ENCODE results near the gene GABRD. TPM values are rescaled to one million over a fixed set of nuclear protein-coding genes. Genes with fewer than 3 reads are reported as not detected.

GABRD gene
- total RNA-seq, 8 experiments from 2014 or later = 0.16 to 2.7 (median 0.46) TPM; not detected in 1

DNA sequence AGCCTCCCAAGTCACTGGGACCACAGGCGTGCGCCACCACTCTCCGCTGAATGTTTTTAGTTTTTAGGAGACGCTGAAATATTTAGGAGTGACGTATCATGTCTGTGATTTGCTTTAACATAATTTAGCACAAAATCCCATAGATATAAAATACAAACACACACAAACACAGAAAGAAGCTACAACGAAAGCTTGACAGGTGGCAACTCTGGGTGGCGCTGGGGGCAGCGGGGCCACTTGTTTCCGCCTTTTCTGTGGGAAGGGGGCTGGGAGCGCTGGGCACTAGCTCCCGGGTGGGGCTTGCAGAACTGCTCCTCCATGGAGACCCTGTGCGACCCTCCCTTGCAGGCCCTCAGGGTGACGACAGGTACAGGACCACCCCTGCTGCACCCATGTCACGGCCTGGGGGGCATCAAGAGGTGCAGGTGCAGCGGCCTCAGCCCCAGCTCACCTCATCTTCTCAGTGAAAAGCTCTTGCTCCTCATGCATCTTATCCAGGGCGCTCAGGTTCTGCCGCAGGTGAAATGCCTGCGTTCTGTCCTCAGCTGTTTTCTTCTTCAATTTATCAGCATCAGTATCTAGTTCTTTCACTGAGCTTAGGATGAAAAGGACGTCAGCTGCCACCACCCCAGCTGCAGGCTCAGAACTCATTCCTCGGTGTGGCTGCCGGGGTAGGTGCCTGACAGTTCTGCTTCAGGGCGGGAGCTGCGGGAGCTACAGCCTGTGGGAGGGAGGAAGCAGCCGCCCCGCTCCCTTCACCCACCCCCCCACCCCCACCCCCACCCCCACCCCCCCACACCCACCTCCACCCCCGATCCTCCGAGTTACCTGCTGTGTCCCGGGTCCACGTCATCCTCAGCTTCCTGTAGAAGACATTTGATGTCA, 30.8 kb upstream of the GABRD start:
- Histone ChIP-seq H3K4me1 (replicated peaks in 1 of 2) (peaks cover 18 to 32% of the 10 kb centered on the region in 2 donors), H3K27ac (no peak overlapping the region), H3K4me3 (no peak overlapping the region)
- 83 to 100% (median 95%) methylated on average over 1 to 15 of the region's 29 CpGs; no CpG with 5 or more reads in 4 of the 10 experiments for WGBS, 10 experiments
- ATAC-seq (replicated peaks in 6 of 8) = no peak
- in situ Hi-C loops (cut with MboI; ENCODE audit: low pct_unique_long_range_greater_than_20kb in 2 of 9, low sequenced_read_pairs in 9 of 9, unreplicated experiment in 9 of 9) = no loop called here

DNA sequence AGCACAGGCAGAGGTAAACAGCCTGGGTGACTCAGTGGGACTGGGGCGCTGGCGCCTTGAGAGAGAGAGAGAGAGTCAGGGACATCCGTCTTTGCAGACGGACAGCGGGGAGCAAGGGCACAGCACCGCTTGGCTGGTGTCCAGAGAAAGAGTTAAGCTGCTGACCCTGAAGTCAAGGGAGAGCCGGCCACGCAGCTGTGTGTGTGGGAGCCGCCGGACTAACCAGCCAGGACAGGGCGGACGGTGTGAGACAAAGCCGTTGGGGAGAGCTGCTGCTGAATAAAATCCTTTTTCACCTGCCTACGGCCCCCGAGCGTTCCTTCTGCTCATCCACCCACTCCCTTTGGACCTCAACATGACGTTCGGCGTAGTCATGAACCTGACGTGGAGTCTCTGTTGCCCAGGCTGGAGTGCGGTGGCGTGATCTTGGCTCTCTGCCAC, 30.0 kb upstream of the GABRD start:
- no peak overlapping the region for H3K4me3 ChIP-seq
- ATAC-seq (replicated peaks in 6 of 8) = peak in 5 of 8 experiments; percentile 64 to 88 (median 74)
- in situ Hi-C loops (cut with MboI; ENCODE audit: low pct_unique_long_range_greater_than_20kb in 2 of 9, low sequenced_read_pairs in 9 of 9, unreplicated experiment in 9 of 9) = no loop called here
- WGBS, 10 experiments = 26 to 77% (median 60%) methylated on average over 5 to 16 of the region's 22 CpGs; no CpG with 5 or more reads in 2 of the 10 experiments
- H3K27ac ChIP-seq = peak overlapping the region in 1 of 2 donors; percentile 11
- H3K4me1 ChIP-seq (replicated peaks in 1 of 2) = peaks cover 18 to 29% of the 10 kb centered on the region in 2 donors

DNA sequence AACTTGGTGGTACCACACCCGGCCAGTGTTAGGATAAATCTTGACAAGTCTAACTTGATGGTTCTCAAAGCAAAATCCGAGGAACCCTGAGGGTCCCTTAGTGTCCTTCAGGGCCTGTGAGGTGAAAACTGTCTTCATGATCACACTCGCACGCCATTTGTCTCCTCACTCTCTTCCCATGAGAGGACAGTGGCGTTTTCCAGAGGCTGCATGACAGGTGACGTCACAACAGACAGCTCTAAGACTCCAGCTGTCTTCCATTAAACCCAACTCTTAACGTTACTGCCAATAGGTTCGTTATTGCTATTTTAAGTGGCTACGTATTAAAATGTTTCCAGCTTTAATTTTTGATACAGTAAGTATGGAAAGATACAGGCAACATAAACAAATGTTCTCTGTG, 29.4 kb upstream of the GABRD start:
- ATAC-seq (replicated peaks in 6 of 8) = peak in 3 of 8 experiments; percentile 10 to 32 (median 20)
- Histone ChIP-seq H3K4me1 (replicated peaks in 1 of 2) (peaks cover 18 to 29% of the 10 kb centered on the region in 2 donors), H3K27ac (peak overlapping the region in 1 of 2 donors; percentile 11), H3K4me3 (no peak overlapping the region)
- WGBS, 10 experiments = 0 to 100% (median 88%) methylated on average over 2 to 8 of the region's 9 CpGs; no CpG with 5 or more reads in 1 of the 10 experiments
- in situ Hi-C loops (cut with MboI; ENCODE audit: low pct_unique_long_range_greater_than_20kb in 2 of 9, low sequenced_read_pairs in 9 of 9, unreplicated experiment in 9 of 9) = no loop called here

DNA sequence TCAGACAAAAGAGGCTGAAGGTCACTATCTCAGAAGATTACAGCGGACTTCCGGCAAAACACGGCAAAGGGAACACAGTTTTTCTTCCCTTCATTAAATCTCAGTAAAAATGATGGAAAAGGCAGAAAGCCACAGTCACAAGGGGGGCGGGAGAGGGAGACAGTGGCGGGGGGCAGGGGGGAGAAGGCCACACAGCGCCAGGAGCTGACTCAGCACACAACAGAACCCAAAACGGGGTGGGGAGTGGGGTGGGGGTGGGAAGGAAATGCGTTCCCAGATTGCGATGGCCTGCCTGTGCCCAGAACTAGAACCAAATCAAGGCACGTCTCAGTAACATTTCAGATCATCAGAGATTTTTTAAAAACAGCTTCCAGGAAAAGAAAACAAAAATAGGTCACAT, 28.9 kb upstream of the GABRD start:
- 5 to 70% (median 45%) methylated on average over 1 to 7 of the region's 10 CpGs; no CpG with 5 or more reads in 2 of the 10 experiments for WGBS, 10 experiments
- Histone ChIP-seq H3K27ac (no peak overlapping the region), H3K4me1 (replicated peaks in 1 of 2) (peaks cover 18 to 29% of the 10 kb centered on the region in 2 donors), H3K4me3 (no peak overlapping the region)
- ATAC-seq (replicated peaks in 6 of 8) = peak in 5 of 8 experiments; percentile 15 to 67 (median 58)
- in situ Hi-C loops (cut with MboI; ENCODE audit: low pct_unique_long_range_greater_than_20kb in 2 of 9, low sequenced_read_pairs in 9 of 9, unreplicated experiment in 9 of 9) = no loop called here

DNA sequence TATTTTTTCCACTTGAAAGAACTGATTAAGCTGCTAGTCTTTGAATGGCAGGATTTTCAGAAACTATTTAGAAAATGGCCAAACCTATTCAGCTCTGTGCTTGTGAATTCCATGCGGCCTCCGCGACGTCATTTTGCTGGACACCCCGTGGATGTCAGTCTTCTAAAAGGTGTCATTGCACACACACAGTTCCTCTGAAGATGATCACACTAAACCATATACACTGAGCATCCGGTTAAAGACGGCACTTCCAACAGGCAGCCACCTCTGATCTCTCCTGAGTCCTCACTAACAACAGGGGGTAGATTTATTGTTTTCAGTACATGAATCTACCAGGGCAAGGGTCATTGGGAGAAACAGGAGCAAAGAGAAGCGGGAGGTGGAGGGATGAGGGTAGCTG, 24.6 kb upstream of the GABRD start:
- H3K27ac ChIP-seq = no peak overlapping the region
- peaks cover 10 to 12% of the 10 kb centered on the region in 2 donors for H3K4me1 ChIP-seq (replicated peaks in 1 of 2)
- 21 to 86% (median 65%) methylated on average over 3 to 8 of the region's 8 CpGs; no CpG with 5 or more reads in 2 of the 10 experiments for WGBS, 10 experiments
- in situ Hi-C loops (cut with MboI; ENCODE audit: low pct_unique_long_range_greater_than_20kb in 2 of 9, low sequenced_read_pairs in 9 of 9, unreplicated experiment in 9 of 9) = no loop called here
- peak in 4 of 8 experiments; percentile 11 to 35 (median 22) for ATAC-seq (replicated peaks in 6 of 8)
- H3K4me3 ChIP-seq = no peak overlapping the region

DNA sequence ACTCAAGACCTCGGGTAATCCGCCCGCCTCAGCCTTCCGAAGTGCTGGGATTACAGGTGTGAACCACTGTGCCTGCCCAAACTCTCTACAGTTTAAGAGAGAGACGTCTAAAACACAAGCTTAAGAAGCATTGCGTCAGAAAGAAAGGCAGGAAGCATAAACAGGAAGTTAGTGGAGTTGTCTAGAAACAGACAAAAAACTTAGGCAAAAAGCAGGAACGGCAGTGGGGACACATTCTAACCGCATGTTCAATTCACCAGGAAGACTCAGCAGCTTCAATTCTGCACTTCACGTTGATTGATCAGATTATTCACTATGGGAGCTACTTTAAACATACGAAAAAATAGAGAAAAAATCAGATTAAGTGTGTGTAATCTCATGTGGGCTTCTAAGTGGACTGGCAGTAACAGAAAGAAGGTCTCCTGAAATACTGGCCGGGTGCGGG, 22.9 kb upstream of the GABRD start:
- ATAC-seq (replicated peaks in 6 of 8) = no peak
- no peak overlapping the region for H3K27ac ChIP-seq
- 45 to 92% (median 80%) methylated on average over 5 to 12 of the region's 12 CpGs; no CpG with 5 or more reads in 1 of the 10 experiments for WGBS, 10 experiments
- no peak overlapping the region for H3K4me3 ChIP-seq
- in situ Hi-C loops (cut with MboI; ENCODE audit: low pct_unique_long_range_greater_than_20kb in 2 of 9, low sequenced_read_pairs in 9 of 9, unreplicated experiment in 9 of 9) = no loop called here
- no peaks in the 10 kb centered on the region for H3K4me1 ChIP-seq (replicated peaks in 1 of 2)

DNA sequence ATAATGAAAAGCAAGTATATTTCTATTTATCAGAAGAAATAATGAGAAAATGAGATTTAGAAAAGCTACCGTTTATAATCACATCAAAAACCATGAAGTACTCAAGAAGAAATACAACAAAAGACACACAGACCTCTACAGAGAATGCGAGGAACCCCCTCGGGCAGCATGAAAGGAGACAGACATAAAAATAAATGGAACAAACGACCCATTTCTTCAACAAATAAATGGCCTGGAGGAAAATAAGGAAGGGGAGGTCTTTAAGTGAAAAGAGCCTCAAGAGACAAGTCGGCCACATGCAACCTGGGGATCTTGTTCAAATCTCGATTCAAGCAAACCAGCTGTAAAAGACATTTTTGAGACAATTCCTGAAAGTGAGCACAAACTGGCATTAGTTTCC, 21.6 kb upstream of the GABRD start:
- Histone ChIP-seq H3K27ac (no peak overlapping the region), H3K4me3 (no peak overlapping the region), H3K4me1 (replicated peaks in 1 of 2) (peaks cover 0 to 3% of the 10 kb centered on the region in 2 donors)
- WGBS, 10 experiments = 41 to 77% (median 49%) methylated on average over 4 to 6 of the region's 6 CpGs
- ATAC-seq (replicated peaks in 6 of 8) = no peak
- in situ Hi-C loops (cut with MboI; ENCODE audit: low pct_unique_long_range_greater_than_20kb in 2 of 9, low sequenced_read_pairs in 9 of 9, unreplicated experiment in 9 of 9) = no loop called here

DNA sequence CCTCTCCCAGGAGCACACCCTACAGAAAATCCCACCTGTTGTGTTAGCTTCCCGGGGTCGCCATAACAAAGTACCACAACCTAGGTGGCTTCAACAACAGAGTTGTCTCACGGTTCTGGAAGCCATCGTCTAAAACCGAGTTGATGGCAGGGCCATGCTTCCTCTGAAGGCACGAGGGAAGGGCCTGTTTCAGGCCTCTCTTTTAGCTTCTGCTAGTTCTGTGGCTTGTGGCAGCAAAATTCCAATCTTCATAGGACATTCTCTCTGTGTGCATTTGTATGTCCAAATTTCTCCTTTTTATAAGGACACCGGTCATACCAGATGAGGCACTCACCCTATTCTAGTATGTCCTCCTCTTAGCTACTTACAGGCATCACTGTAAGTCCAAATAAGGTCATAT, 18.7 kb upstream of the GABRD start:
- in situ Hi-C loops (cut with MboI; ENCODE audit: low pct_unique_long_range_greater_than_20kb in 2 of 9, low sequenced_read_pairs in 9 of 9, unreplicated experiment in 9 of 9) = loop anchor here in 1 of 9 experiments (10.0 kb wide), 1 partner anchor 64 kb away; no protein-coding TSS in a partner anchor
- no peak for ATAC-seq (replicated peaks in 6 of 8)
- Histone ChIP-seq H3K27ac (no peak overlapping the region), H3K4me3 (no peak overlapping the region), H3K4me1 (replicated peaks in 1 of 2) (peaks cover 7 to 15% of the 10 kb centered on the region in 2 donors)
- 0 to 91% (median 87%) methylated on average over 1 to 7 of the region's 7 CpGs; no CpG with 5 or more reads in 4 of the 10 experiments for WGBS, 10 experiments

DNA sequence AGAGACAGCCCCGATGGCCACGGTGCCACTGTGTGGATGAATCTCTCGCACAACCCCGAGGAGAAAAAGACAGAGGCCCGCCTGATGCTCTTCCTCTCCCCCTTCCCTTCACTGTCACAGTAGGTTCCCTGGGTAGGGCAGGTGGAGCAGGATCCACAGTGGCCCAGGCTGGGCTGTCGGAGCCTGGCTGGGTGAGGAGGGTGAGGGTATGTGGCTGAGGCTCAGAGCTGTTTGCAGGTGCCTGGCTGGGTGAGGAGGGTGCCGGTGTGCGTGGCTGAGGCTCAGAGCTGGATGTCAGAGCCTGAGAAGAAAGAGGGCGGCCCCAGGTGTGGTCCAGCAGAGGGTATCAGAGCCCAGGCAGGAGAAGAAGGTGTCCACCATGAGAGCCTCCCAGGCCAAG, 18.3 kb upstream of the GABRD start:
- Histone ChIP-seq H3K27ac (no peak overlapping the region), H3K4me1 (replicated peaks in 1 of 2) (peaks cover 7 to 15% of the 10 kb centered on the region in 2 donors), H3K4me3 (no peak overlapping the region)
- in situ Hi-C loops (cut with MboI; ENCODE audit: low pct_unique_long_range_greater_than_20kb in 2 of 9, low sequenced_read_pairs in 9 of 9, unreplicated experiment in 9 of 9) = loop anchor here in 1 of 9 experiments (10.0 kb wide), 1 partner anchor 64 kb away; no protein-coding TSS in a partner anchor
- 20 to 100% (median 83%) methylated on average over 1 to 7 of the region's 9 CpGs; no CpG with 5 or more reads in 2 of the 10 experiments for WGBS, 10 experiments
- no peak for ATAC-seq (replicated peaks in 6 of 8)

DNA sequence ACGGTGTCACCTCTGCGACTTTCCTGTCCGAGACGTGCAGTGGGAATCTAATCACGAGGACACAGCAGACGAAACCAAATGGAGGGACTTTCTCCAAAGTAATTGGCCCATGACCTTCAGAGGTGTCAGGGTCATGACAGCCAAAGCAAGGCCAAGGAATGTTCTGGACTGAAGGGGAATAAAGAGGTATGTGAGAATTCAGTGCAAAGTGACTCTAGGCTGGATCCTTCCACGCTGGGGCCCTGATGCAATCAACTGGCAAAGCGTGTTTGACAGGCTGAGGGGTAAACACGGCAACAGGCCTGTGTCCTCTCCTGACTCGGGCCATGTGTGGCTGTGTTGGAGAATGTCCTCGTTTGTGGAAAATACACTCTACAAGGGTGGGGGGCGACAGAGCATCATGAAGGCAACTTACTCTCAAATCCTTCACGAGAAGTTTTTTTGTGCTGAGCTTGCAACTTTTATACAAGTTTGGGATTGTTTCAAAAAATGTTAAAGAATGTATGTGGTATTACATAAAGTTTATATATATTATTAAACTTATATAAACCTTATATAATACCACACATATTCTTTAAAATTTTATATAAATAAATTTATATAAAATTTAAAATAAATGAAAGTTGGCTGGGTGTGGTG, 17.3 kb upstream of the GABRD start:
- Histone ChIP-seq H3K4me3 (no peak overlapping the region), H3K4me1 (replicated peaks in 1 of 2) (peaks cover 7 to 15% of the 10 kb centered on the region in 2 donors), H3K27ac (no peak overlapping the region)
- 10 to 87% (median 76%) methylated on average over 1 to 12 of the region's 13 CpGs; no CpG with 5 or more reads in 2 of the 10 experiments for WGBS, 10 experiments
- in situ Hi-C loops (cut with MboI; ENCODE audit: low pct_unique_long_range_greater_than_20kb in 2 of 9, low sequenced_read_pairs in 9 of 9, unreplicated experiment in 9 of 9) = loop anchor here in 1 of 9 experiments (10.0 kb wide), 1 partner anchor 63 kb away; no protein-coding TSS in a partner anchor
- ATAC-seq (replicated peaks in 6 of 8) = no peak

DNA sequence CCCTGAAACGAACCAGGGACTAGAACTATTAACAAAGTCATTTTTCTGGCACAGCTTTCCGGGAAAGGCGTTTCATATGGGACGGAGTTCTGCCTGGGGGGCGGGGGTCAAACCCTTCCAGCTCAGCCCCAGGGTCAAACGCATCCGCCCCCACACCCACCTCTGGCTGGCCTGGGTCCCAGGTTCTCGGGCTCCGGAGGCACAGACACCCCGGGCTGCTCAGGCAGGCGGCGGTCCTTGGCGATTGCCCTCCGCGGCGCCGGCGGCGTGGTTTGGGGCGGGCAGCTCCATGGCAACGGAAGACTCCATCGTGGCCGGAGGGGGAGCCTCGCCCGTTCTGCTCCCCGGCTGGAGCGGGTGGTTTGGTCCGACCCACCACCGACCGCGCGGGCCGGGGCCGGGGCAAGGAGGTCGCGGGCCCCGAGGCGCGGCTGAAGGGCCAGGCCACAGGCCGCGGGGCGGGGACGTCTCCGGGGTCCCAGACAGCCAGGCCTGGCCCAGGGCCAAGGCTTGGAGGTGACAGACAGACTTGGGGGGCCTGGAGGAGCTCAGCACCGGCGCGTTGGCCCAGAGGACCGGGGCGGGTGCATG, 15.5 kb upstream of the GABRD start, which contains the start of gene CFAP74:
Gene CFAP74 (minus strand): TSS at position 246 of the 591 bp plus-strand sequence. CDS start 12,830 bp downstream, outside the sequence.
- no peak within 1 kb of the TSS for H3K27ac ChIP-seq
- peaks cover 7 to 15% of the 10 kb centered on the region in 2 donors for H3K4me1 ChIP-seq (replicated peaks in 1 of 2)
- H3K4me3 ChIP-seq = peak within 1 kb of the TSS; percentile 16 to 36 (median 22)
- in situ Hi-C loops (cut with MboI; ENCODE audit: low pct_unique_long_range_greater_than_20kb in 2 of 9, low sequenced_read_pairs in 9 of 9, unreplicated experiment in 9 of 9) = loop anchor here in 1 of 9 experiments (10.0 kb wide), 1 partner anchor 61 kb away; no protein-coding TSS in a partner anchor
- ATAC-seq (replicated peaks in 6 of 8) = peak; percentile 64 to 99 (median 97)
- 8 to 51% (median 17%) methylated on average over 5 to 13 of the region's 49 CpGs; no CpG with 5 or more reads in 5 of the 10 experiments for WGBS, 10 experiments

DNA sequence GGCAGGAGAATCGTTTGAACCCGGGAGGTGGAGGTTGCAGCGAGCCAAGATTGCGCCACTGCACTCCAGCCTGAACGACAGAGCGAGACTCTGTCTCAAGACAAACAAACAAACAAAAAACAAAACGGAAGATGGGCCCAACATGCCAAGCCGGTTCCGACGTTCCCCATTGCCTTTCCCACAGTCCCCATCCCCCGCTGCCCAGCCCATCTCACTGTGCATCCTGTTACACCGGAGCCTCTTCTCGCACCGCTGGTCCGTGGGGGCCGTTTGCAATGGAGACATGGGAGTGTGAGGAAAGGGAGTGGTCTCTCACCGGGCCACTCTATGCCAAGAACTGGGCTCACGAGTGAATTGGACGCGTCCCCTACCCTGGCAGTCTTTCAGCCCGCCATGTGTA, 14.3 kb upstream of the GABRD start:
- 80 to 95% (median 91%) methylated on average over 2 to 13 of the region's 21 CpGs; no CpG with 5 or more reads in 4 of the 10 experiments for WGBS, 10 experiments
- Histone ChIP-seq H3K27ac (no peak overlapping the region), H3K4me3 (no peak overlapping the region), H3K4me1 (replicated peaks in 1 of 2) (peaks cover 7 to 15% of the 10 kb centered on the region in 2 donors)
- in situ Hi-C loops (cut with MboI; ENCODE audit: low pct_unique_long_range_greater_than_20kb in 2 of 9, low sequenced_read_pairs in 9 of 9, unreplicated experiment in 9 of 9) = loop anchor here in 1 of 9 experiments (10.0 kb wide), 1 partner anchor 60 kb away; no protein-coding TSS in a partner anchor
- no peak for ATAC-seq (replicated peaks in 6 of 8)

All from motor neuron (in vitro differentiated cells).